Dermis blood vessel endothelial cell (primary cell): ENCODE measurements around the gene MIER1. TPM values are rescaled to one million over a fixed set of nuclear protein-coding genes. Genes with fewer than 3 reads are reported as not detected.
"Not testable (repeated sequence)": the region's sequence is repeated elsewhere in the genome, so short reads cannot be mapped to it uniquely, and the experiment has no call there.

Experiments
- DNase-seq: peaks from one replicate; pipeline ENCODE4 v3.0.0; 2010
- total RNA-seq: library from RNA; depleted of rRNA; stranded (reverse); fragments of >200 nt; gene quantifications from 2 replicates; pipeline ENCODE4 v1.2.3, GENCODE V29; 2014

Gene MIER1
- total RNA-seq, 1 donor from 2014 or later: 26.9 TPM

DNA sequence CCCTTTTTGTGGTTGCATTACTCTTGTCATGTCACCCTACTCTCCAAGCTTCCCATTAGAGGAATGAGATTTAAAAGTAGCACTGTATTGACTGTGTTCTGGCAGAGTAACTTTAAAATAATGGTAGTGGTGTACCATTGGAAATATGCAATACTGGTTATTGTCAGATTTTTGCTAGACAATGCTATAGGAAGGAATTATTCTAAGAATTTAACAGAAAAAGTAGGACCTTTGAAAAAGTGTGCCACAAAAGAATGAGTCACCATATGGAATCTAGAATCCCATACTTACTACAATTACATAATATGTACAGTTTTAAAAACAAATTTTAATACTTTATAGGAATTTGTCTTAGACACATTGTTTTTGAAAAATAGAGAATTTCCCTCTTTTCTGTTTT is 13.8 kb downstream of the MIER1 start:
- DNase-seq: peak; percentile 37

DNA sequence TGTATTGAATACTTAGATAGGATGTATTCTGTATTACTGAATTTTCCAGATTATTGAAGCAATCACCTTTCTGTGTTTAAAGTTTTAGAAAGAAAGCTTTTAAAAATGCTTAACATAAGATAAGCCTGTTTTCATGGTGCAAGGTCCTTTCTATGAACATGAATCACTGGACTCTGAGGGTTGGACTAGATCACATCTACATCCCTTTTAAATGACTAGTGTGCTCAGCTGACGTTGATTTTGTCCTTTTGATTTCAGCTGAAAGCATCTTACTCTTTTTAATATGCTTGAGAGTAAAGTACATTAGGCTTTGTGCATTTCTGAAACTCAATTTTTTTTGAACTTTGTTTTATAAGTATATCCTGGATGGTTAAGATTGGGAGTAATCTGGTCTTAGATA is 16.2 kb downstream of the MIER1 start:
- DNase-seq: no peak

DNA sequence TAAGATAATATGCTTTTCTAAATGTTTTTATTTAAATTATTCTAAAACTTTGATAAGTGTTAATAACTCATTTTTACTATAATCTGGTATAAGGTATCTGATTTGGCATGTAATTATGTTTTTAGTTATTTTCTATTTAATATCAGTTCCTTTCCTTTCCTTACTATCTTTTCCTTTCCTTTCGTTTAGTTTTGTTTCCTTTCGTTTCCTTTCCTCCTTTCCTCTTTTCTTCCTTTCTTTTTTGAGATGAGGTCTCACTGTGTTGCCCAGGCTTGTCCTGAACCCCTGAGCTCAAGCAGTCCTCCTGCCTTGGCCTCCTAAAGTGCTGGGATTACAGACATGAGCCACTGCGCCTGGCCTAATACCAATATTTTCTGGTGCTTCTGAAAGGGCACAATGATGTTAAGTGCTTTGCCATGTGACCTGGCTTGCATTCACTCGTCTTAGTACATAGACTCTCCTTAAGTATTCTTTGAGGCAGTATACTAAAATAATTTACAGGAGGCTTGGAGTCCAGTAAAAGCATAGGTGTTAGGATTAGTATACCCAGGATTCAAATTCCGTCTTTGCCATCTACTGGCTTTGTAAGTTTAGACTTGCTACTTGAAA is 18.7 kb downstream of the MIER1 start:
- DNase-seq: no peak

DNA sequence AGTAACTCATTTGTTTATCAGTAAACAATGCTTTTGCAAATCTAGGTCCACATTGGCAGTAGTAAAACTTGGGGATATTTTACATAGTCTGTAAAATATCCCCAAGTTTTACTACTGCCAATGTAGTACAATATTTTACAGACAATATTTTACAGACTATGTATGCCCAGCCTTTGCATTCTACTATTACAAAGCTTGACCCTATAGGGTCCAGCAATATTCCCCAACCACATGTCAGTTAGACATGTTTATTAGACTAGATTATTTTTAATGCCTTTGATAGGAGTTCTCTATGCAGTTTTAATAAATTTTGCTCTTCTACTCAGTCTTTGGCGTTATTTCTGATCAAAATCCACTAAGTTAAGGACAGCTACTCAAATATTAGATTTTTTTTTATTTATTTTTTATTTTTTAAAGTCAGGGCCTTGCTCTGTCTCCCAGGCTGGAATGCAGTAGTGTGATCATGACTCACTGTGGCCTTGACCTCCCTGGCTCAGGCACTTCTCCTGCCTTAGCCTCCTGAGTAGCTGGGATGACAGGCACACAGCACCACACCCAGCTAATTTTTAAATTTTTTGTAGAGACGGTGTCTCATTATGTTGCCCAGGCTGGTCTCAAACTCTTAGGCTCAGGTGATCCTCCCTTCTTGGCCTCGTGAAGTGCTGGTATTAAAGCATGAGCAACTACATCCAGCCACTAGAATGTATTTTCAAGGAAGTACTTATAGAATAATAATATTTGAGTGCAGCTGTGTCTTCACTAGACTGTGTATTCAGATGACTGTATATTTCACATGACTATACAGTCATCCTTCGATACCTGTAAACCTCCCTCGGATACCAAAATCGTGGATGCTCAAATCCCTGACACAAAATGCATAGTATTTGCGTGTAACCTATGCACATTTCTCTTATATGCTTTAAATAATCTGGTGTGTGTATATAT is 19.8 kb downstream of the MIER1 start:
- peak; percentile 70 for DNase-seq

DNA sequence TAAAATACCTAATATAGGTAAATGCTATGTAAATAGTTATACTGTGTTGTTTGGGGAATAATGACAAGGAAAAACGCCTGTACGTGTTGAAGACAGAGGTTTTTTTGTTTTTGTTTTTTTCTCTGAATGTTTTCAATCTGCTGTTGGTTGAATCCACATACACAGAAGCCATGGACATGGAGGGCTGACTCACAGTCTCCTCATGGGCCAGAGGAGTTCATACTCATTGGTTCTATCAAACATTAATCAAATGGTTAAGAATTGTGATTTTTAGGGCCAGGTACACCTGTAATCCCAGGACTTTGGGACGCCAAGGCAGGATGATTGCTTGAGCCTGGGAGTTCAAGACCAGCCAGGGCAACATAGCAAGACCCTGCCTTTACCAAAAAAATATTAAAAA is 20.5 kb downstream of the MIER1 start:
- DNase-seq: no peak

DNA sequence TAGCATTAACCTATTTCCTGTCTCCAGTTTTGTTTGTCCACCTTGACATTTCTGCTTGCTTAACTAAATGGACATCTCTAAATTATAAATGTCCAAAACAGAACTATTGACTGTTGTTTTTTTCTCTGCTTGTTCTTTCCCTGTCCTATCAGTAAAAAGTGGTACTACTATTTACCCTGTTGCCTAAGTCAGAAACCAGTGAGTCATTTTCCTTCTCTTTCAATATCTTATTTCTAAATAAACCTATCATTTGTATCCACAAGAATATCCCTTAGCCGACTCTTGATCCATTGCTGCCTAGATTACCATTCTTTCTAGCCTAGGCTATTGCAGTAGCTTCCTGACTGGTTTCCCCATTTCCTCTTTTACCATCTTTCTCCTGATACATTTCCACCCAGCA is 22.5 kb downstream of the MIER1 start:
- DNase-seq: peak; percentile 15

DNA sequence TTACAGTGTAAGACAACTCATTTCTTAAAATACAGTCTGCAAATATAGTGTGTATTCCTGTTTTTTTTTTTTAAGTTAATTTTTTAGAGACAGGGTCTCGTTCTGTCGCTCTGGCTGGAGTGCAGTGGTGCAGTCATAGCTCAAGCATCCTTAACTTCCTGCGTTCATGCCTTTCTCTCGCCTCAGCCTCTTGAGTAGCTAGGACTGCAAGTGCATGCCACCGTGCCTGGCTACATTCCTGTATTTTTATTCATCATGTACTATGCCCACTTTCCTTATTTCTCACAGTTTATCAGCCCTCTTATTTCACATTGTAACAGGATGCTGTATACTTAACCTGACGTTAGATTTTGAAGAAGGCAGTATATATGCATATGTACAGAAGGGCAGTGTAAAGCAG is 26.7 kb downstream of the MIER1 start:
- DNase-seq: peak; percentile 40

DNA sequence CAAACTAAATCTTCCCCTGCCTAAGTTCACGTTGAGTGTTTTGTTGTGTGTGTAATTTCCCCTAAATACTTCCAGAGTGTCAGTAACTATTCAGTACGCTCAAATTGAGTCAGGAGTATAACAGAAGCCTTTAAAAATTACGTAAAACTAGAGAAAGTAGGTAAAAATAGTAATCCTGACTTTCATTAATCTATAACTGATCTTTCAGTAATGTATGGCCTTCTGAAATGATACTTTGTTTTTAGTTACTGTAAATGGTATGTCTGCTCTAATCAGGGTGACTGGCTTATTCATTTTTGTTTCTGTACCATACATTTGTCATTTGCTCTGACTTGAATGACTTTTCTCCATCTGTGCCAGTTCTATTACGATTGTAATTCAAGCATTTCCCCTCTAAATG is 29.4 kb downstream of the MIER1 start:
- DNase-seq: no peak

DNA sequence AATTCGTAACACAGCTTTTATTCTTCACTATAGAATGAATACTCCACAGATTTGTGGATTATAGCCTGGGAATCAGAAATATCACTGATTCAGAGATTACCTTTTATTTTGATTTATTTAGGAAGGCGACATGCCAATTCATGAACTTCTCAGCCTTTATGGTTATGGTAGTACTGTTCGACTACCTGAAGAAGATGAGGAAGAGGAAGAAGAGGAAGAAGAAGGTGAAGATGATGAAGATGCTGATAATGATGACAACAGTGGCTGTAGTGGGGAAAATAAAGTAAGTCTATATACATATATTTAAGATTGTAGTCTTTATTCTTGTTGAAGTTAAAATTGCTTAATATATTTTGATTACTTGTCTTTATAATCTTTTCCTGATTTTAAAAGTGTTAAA is 33.1 kb downstream of the MIER1 start:
- DNase-seq: no peak

DNA sequence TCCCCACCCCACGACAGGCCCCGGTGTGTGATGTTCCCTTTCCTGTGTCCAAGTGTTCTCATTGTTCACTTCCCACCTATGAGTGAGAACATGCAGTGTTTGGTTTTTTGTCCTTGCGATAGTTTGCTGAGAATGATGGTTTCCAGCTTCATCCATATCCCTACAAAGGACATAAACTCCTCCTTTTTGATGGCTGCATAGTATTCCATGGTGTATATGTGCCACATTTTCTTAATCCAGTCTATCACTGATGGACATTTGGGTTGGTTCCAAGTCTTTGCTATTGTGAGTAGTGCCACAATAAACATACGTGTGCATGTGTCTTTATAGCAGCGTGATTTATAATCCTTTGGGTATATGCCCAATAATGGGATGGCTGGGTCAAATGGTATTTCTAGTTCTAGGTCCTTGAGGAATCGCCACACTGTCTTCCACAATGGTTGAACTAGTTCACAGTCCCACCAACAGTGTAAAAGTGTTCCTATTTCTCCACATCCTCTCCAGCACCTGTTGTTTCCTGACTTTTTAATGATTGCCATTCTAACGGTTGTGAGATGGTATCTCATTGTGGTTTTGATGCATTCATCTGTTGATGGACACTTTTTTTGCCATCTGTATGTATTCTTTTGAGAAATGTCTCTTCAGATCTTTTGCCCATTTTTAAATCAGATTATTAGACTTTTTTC is 41.5 kb downstream of the MIER1 start:
- DNase-seq: not testable (repeated sequence)

DNA sequence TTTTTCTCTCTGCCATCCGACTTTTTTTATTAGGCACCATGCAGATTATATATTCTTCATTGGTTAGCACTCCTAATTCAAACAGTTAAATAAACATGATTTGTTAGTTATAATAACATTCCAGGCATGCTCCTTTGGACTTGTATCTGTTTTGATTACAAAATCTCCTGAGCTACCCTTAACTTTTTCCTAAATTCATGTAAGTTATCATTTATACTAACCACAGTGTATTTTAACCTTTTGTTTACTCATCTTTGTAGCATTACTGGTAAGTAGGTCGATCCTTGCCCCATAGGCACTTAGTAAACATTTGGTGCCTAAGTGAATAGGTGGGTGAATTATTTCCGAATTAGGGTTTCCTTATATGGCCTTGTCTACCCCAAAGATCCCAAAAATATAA is 43.8 kb downstream of the MIER1 start:
- no peak for DNase-seq

DNA sequence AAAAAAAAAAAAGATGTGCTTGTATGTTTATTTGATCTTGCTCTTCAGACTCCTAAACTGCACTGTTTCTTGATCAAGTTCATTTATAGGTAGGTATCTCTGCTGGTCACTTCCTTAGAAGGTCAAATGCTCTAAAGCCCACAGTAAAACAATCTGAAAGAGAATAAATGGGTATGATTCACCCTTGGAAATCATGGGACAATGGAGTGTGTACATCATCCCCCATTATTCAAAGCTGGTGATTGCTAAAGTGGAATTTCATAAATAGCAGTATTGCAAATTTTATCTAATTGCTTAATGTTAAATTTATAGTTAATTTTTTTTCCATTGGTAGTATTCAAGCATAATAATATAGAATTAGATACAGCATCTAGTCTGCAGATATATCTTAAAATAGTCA is 53.4 kb downstream of the MIER1 start:
- DNase-seq: peak; percentile 43

DNA sequence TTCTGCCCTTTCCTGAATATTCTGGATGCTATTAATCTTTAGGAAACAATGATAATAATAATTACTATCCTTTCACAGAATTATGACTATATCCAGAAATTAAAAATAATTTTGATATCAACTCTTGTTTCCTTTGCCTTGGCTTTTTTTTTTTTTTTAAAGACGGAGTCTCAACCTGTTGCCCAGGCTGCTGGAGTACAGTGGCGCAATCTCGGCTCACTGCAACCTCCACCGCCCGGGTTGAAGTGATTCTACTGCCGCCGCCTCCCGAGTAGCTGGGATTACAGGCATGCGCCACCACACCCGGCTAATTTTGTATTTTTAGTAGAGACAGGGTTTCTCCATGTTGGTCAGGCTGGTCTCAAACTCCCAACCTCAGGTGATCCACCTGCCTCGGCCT is 54.8 kb downstream of the MIER1 start:
- DNase-seq: not testable (repeated sequence)

DNA sequence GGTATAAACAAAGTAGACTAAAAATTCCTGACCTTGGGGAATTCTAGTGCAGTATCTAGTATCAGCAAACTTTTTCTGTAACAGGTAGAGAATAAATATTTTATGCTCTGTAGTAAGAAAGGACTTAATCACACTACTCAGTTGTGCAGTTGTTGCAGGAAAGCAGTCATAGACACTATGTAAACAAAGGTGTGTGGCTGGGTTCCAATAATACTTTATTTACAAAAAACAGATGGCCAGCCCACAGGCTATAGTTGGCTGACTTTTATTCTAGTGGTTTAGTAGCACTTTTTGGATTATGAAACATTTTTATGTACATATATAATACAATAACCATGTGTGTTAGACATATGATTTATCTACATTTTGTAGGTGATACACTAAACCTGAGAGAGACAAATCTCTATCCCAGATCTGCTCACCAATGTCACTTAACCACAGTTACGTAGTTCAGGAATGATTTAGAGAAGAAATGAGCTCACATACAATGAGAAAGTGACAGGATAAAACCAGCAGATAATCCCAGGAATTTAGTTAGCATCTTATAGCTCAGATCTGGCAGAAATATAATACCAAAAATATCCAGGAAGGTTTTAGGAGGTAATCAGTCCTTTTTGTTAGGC is 56.1 kb downstream of the MIER1 start:
- peak; percentile 23 for DNase-seq

DNA sequence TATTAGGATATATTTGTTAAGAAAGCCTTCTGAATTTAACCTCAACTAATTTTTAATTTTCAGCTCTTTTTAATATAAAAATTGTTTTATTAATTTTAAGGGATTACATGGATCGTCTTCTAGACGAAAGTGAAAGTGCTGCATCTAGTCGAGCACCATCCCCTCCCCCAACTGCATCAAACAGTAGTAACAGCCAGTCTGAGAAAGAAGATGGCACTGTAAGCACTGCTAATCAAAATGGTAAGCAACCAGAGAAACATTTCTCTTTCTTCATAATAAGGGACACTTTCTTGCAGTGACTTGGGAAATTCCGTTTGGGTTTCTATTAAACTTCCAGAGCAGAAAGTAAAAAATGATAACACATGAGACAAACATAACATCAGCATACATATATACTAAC is 56.9 kb downstream of the MIER1 start:
- peak; percentile 41 for DNase-seq

DNA sequence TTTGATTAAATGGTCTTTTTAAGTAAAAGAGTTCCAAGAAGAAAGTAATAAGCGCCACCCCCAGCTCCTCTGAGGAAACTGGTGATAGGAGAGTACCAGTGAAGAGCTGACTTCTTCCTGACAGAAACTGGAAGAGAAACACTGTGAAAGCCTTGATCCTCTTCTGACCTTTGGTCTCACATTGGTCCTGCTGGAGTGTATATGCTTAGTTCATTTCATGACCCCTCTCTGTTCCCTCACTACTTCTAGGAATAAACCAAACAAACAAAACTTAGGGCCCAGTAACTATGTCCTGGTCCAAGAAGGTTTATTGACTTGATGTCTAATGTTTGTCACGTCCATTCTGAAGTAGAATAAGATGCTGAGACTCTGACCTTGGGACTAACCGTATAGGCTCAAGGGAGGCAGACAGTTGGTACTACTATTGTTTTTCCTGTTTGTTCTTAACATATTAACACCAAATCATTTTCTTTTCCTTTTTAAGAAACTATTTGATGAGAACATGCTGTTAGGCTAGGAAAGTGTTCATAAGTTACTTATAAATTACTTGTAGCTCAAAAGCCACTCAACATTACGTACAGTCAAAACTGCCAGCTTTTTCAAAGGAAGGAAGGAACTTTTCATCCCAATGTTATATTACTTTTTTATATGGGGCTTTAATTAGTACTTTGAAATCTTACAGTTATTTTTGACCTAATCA is 57.9 kb downstream of the MIER1 start:
- DNase-seq: no peak

DNA sequence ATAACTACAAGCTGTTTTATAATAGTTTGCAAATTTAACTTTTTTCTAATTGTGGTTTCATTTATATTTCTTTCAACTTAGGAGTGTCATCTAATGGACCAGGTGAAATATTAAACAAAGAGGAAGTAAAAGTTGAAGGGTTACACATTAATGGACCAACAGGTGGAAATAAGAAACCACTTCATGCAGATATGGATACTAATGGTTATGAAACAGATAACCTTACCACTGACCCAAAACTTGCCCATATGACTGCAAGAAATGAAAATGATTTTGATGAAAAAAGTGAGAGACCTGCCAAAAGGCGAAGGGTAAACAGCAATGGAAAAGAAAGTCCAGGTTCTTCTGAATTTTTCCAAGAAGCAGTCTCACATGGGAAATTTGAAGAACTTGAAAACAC is 59.7 kb downstream of the MIER1 start:
- DNase-seq: no peak

DNA sequence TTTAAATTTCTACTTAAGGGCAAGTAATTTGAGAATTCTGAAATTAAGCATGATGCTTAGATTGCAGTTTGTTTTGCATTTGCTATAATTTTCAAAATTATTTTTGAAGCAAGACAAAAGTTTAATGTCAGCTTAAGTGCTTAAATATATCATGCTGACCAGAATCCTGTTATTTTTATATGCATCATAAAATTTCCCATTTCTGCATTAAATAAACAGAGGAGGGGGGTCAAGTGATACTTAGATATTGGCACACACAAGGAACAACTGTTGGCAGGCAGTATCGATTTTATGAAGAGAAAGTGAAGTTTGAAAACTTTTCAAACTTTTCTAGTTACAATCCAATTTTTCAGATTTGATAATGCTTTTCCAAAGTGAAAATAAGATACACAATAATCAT is 61.0 kb downstream of the MIER1 start:
- DNase-seq: no peak

DNA sequence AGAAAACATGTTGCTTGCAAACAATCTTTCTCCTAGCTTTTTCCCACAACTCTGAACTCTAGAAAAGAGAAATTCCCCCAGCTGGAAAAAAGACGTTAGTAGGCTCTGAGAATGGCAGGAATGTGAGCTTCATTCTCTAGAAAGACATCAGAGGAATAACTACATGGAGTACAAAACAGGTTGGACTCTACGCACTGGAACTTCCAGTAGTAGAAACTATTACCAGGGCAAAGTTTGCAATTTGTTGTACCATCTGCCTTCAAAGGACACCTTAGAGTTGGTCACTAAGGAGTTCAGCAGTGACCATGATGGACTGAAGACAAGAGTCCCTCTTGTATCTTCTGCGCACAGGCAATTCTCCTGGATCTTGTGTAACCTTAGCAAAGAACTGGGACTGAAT is 68.3 kb downstream of the MIER1 start:
- no peak for DNase-seq

DNA sequence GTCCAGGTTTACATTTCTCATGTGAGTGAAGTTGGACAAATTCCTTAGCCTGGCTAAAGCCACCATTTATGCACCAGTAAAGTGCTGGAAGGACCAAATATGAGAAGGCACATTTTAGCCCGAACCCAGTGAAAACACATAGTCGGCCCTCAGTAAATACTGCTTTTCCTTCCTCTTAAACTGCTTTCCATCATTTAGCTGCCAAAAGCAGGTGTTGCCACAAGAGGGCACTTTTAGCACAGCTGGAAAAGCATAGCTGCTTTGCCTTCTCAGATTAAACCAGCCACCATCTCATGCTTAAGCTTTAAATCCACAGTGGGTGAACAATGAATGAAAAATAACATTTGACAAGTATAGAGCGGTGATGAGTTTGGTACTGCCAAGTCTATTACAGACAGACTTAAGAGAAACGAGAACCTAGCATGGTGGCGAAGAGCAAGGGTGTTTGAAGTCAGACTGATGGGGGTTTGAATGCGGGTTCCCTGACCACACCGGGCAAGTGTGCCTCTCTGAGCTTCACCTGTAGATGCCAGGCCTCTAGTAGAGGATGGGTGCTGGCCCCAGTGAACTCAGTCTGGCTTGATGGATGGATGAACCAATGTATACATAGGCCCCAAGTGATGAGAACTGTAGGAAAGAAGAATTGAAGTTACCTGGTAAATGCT is 71.4 kb downstream of the MIER1 start:
- peak; percentile 82 for DNase-seq

DNA sequence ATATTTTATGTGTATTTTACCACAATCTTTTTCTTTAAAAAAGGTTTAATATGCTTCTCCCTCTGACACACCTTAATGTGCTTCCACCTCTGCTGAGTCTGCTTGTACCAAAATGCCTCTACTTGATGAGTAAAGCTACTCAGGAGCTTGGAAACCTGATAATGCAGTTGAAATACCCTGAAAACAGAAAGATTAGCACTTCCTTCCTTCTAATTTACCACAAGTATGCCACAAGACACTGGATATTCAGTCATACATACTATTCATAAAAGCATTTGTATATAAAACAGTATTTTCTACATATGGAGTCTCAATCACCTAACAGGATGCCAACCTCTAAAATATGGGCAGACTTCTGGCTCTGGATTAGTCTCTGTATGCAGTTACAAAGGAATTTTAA is 74.2 kb downstream of the MIER1 start:
- no peak for DNase-seq
